ENCODE measurements around the gene ARFGAP1.

- no peak for TF ChIP-seq CTCF (IDR thresholded peaks at IDR 0.05; ENCODE audit: low read depth, low read length, poor library complexity, severe bottlenecking)
- no peak for TF ChIP-seq EZH2phosphoT487 (IDR thresholded peaks at IDR 0.05; ENCODE audit: borderline replicate concordance, low read length)
These were observed 20.3 kb downstream of the ARFGAP1 start, which contains the start of gene COL20A1 for GRCh38 chr20:63292904-63293303.

All from DOHH2 (cell line).